Epithelial cell of prostate (primary cell): Measurements from ENCODE around the gene SPTB.

Source experiments
- DNase-seq: peaks from one replicate; pipeline ENCODE4 v3.0.0-alpha.2; 2011; ENCODE audit warnings: low read depth, low spot score
- H3K27ac ChIP-seq: fragments of 450-650 bp; 2 replicates; pipeline ENCODE4 v1.5.1; 2017; ENCODE audit warnings: mild to moderate bottlenecking

The SPTB gene

GRCh38 chr14:64799555-64799954 is 80.2 kb downstream of the SPTB start:
- H3K27ac ChIP-seq, result no peak overlapping the region
- no peak for DNase-seq

- no peak for DNase-seq
- no peak overlapping the region for H3K27ac ChIP-seq
These were observed 83.3 kb downstream of the SPTB start for GRCh38 chr14:64796369-64796768.

DNA sequence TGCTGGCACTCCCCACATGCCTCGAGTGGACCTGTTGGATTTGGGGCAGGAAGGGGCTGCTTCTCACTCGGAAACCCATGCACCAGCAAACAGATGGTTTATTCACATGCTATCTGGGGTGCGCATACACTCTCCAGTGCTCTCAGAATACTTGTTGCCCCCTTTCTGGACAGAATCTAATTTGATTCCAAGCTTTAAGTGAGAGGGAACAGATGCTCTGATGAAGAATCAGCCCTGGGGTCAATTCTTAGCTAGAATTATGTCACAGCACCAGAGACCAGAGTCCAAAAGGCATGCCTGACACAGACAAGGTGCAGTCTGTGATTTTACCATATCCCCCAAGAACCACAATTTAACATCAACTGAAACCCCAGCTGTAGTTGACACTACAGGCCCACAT is 83.8 kb downstream of the SPTB start:
- no peak overlapping the region for H3K27ac ChIP-seq

GRCh38 chr14:64795211-64795610 is 84.5 kb downstream of the SPTB start:
- no peak for DNase-seq
- no peak overlapping the region for H3K27ac ChIP-seq

More for the DNA sequence above, 83.8 kb downstream of the SPTB start:
- no peak for DNase-seq

GRCh38 chr14:64792871-64793560 is 86.7 kb downstream of the SPTB start:
- no peak overlapping the region for H3K27ac ChIP-seq
- no peak for DNase-seq

- no peak for DNase-seq
- H3K27ac ChIP-seq, result no peak overlapping the region
These were observed 87.5 kb downstream of the SPTB start for GRCh38 chr14:64792231-64792630.

- DNase-seq, result no peak
- H3K27ac ChIP-seq, result no peak overlapping the region
These were observed 89.2 kb downstream of the SPTB start for GRCh38 chr14:64790478-64790877.

- no peak overlapping the region for H3K27ac ChIP-seq
- DNase-seq, result no peak
These were observed 90.0 kb downstream of the SPTB start for GRCh38 chr14:64789696-64790095.

GRCh38 chr14:64788706-64789105 is 91.0 kb downstream of the SPTB start:
- DNase-seq, result peak; percentile 68

DNA sequence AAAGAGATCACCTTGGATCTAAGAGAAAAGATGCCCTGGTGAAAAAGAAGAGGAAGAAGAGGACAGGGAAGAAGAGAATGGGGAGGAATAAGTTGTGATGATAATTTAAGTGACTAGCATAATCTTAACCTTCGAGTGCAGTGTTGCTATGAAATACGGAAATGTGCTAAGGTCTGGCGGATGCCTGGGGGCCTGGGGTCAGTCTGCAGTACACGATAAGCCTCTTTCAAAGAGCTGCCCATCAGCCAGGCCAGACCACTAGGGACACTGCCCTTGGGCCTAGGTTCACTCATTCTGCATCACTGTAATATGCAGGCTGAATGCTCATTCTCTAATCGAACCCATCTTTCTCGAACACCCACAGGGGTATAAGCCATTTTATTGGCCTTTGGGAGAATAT is 92.1 kb downstream of the SPTB start:
- no peak for DNase-seq
- no peak overlapping the region for H3K27ac ChIP-seq

More at GRCh38 chr14:64788706-64789105, 91.0 kb downstream of the SPTB start:
- H3K27ac ChIP-seq, result no peak overlapping the region

GRCh38 chr14:64786296-64787149 is 93.2 kb downstream of the SPTB start:
- no peak for DNase-seq

DNA sequence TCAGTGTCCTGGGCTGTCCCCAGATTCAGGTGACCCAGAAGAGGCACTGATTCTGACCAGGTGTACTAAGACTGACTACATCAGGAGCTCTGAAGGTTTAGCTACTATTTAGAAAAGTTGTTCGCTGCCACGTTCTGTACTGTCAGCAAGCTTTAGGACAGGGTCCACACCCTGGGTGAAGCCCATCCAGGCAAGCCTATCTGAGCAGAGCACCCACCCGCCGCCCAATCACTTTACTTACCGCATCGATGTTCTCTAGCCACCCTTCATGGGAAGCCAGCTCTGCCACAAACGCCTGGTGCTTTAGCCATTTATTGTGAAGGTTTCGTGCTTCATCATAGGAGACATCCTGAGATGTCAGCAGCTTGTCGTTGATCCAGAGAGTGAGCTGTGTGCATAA is 95.7 kb downstream of the SPTB start:
- H3K27ac ChIP-seq, result no peak overlapping the region
- DNase-seq, result no peak

More at GRCh38 chr14:64786296-64787149, 93.2 kb downstream of the SPTB start:
- H3K27ac ChIP-seq, result no peak overlapping the region

- no peak overlapping the region for H3K27ac ChIP-seq
These were observed 97.5 kb downstream of the SPTB start for GRCh38 chr14:64782196-64782595.

DNA sequence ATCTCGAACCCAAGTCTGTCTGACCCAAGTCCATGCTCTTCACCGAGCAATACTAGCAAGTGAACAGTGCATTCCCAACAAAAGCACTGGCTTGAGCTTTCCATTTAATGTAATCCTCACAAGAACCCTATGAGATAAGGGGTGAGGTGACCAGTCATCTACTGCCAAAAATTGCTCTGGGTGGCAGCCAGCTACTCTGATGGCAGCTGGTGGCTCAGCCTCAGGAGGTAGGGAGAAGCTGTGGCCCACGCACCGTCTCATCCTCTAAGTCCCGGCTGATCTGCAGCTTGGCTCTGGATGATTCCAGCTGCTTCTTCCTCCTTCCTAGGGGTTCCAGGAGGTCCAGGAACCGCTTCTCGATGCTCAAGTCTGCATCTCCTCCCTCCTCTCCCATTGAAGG is 100.2 kb downstream of the SPTB start:
- no peak overlapping the region for H3K27ac ChIP-seq
- DNase-seq, result no peak

More at GRCh38 chr14:64782196-64782595, 97.5 kb downstream of the SPTB start:
- DNase-seq, result no peak

- no peak overlapping the region for H3K27ac ChIP-seq
- no peak for DNase-seq
These were observed 101.5 kb downstream of the SPTB start for GRCh38 chr14:64778104-64778754.

DNA sequence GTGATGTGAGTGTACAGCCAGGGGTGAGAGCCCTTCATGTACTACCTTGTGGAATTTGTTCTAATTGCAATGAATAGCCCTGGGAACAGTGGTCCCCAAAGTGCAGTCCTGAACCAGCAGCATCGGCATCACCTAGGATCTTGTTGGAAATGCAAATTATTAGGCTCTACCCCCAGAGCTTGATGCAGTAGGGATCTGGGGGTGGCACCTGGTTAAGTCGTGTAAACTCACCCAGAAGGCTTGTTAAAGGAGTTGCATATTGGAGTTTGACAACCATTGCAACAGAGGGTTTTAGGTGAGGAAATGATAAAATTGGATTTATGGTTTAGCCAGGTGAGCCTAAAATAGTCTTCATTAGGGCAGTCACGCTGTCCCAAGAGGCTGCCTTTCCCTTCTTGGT is 102.2 kb downstream of the SPTB start:
- no peak overlapping the region for H3K27ac ChIP-seq
- DNase-seq, result no peak

DNA sequence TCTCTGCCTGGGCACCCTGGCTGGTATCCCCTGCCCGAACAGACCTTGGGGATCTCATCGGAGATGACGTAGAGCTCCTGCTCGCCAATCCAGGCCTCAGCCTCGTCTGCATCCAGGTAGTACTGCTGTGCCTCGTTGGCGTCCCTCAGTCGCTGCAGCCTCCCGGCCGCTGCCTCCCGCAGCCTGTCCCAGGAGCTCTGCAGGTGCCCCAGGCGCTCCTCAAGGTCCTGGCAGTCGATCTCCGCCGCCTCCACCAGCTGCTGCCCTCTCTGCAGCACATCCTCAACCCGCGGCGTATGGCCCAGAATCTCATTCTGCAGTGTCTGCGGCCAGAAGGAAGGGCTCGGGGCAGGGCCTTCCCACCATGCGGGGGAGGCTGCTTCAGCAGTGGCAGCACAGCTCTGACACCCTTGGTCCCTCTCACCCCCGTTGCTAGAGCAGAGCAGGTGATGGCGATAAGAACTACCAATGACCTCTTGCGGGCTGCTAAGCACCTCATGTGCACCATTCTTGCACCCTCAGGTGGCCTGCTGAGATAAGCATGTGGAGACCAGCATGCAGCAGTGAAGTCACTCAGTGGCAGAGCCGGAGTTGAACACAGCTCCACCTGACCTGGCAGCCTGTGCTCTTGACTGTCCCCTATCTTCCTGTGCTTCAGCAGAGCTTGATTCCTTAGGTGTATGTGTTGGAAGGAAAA is 104.5 kb downstream of the SPTB start:
- no peak overlapping the region for H3K27ac ChIP-seq
- no peak for DNase-seq

DNA sequence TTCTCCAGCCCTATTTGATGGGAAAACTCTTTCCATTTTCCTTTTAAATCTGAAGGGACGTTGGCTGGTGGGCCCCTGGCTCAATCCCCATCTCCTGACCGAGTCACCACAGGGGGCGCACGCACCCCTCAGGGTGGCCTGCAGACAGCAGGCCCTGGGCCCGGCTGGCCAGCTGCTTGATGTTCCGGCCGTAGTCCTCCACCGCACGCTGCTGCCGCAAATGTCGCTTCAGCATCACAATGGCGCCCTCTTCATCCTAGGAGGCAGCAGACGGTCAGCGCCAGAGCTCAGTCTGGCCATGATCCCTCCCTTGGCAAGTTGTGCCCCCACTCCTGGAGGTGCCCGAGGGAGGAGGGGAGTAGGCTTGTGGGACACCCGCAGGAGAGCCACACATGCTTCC is 105.4 kb downstream of the SPTB start:
- no peak overlapping the region for H3K27ac ChIP-seq
- no peak for DNase-seq

- no peak overlapping the region for H3K27ac ChIP-seq
- DNase-seq, result no peak
These were observed 106.1 kb downstream of the SPTB start for GRCh38 chr14:64773577-64773976.

DNA sequence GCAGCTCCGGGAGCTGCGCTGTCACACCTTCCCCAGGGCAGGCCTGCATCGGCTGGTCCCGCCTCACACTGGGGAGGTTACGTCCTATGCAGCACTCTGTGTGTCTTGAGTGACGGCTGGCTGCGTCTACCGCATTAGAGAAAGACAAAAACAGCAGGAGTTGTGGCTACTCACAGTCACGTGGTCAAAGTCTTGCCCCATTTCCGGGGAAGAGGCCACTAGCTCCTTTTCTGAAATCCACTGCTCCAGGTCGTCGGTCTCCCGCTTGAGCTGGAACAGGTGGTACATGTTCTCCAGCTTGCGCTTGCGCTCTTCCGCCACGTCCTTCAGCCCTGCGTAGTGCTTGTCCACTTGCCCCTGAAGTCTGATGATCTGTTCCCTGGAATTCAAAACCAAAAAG is 106.7 kb downstream of the SPTB start:
- H3K27ac ChIP-seq, result no peak overlapping the region
- no peak for DNase-seq
